BJ (cell line): ENCODE data around the gene MYH10. TPM values are rescaled to one million over a fixed set of nuclear protein-coding genes. Genes with fewer than 3 reads are reported as not detected.

Experiments
- CTCF ChIA-PET: fragments of 350-600 bp; formaldehyde crosslinking; extraction: SDS; loops from one replicate; lab custom pipeline; 2021; ENCODE audit warnings: antibody characterized with exemption, inconsistent platforms; lab: Yijun Ruan, JAX
- POLR2A ChIA-PET: fragments of 300-600 bp; sonication (Branson Sonifier 250); formaldehyde crosslinking; extraction: SDS; loops from one replicate; lab custom pipeline; 2021; ENCODE audit warnings: antibody characterized with exemption; lab: Charles Lee
- DNase-seq: peaks from one replicate; pipeline ENCODE4 v3.0.0-alpha.2; 2011; ENCODE audit warnings: low read depth
- H3K27me3 ChIP-seq: 2 replicates; pipeline ENCODE4 v1.6.0; 2011; ENCODE audit warnings: low read length; ENCODE audit not compliant: control insufficient read depth, insufficient read depth
- H3K36me3 ChIP-seq: 2 replicates; pipeline ENCODE4 v1.5.1; 2011; ENCODE audit warnings: low read length; ENCODE audit not compliant: control insufficient read depth, insufficient read depth
- H3K4me3 ChIP-seq: 2 replicates; pipeline ENCODE4 v1.5.1; 2011; ENCODE audit warnings: low read depth, mild to moderate bottlenecking, control low read depth, low read length
- polyA plus RNA-seq: library from polyadenylated mRNA; depleted of rRNA; stranded (reverse); fragments of >200 nt; gene quantifications from 2 replicates; pipeline ENCODE4 v1.2.3, GENCODE V29; 2011
- TF ChIP-seq, protein P1 (sequence below): IDR thresholded peaks from 2 replicates; pipeline ENCODE4 v1.5.1; 2011; ENCODE audit warnings: low read depth, mild to moderate bottlenecking, control low read depth, inconsistent platforms, low read length, moderate library complexity; ENCODE audit not compliant: insufficient read depth

The MYH10 gene
- polyA plus RNA-seq, 1 experiment, result 62.1 TPM

GRCh38 chr17:8462564-8462963 lies 168.0 kb downstream of the MYH10 start:
- DNase-seq, result no peak
- TF ChIP-seq, protein P1, sequence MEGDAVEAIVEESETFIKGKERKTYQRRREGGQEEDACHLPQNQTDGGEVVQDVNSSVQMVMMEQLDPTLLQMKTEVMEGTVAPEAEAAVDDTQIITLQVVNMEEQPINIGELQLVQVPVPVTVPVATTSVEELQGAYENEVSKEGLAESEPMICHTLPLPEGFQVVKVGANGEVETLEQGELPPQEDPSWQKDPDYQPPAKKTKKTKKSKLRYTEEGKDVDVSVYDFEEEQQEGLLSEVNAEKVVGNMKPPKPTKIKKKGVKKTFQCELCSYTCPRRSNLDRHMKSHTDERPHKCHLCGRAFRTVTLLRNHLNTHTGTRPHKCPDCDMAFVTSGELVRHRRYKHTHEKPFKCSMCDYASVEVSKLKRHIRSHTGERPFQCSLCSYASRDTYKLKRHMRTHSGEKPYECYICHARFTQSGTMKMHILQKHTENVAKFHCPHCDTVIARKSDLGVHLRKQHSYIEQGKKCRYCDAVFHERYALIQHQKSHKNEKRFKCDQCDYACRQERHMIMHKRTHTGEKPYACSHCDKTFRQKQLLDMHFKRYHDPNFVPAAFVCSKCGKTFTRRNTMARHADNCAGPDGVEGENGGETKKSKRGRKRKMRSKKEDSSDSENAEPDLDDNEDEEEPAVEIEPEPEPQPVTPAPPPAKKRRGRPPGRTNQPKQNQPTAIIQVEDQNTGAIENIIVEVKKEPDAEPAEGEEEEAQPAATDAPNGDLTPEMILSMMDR, result no peak
- ChIA-PET CTCF (no interaction called here), POLR2A (no interaction called here)
- Histone ChIP-seq H3K27me3 (no peaks in the 10 kb centered on the region), H3K36me3 (peaks cover 24% of the 10 kb centered on the region), H3K4me3 (no peak overlapping the region)

DNA sequence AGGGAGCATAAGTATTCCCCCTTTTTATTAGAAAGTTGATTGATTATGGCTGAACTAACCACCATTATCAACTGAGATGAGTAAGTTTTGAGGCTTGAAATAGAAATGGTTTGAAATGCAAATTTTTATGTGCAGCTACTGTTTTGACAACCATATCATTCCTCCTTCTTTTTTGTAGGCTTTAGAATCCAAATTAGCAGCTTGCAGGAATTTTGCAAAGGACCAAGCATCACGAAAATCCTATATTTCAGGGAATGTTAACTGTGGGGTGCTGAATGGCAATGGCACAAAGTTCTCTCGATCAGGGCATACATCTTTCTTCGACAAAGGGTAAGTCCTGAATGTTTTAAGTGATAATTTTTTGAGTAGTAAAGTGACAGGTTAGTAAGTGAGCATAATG lies 170.7 kb downstream of the MYH10 start:
- H3K36me3 ChIP-seq, result peaks cover 25% of the 10 kb centered on the region
- H3K4me3 ChIP-seq, result no peak overlapping the region
- no peaks in the 10 kb centered on the region for H3K27me3 ChIP-seq
- DNase-seq, result no peak
- TF ChIP-seq, protein P1, result no peak
- CTCF ChIA-PET, result no interaction called here
- POLR2A ChIA-PET, result no interaction called here

DNA sequence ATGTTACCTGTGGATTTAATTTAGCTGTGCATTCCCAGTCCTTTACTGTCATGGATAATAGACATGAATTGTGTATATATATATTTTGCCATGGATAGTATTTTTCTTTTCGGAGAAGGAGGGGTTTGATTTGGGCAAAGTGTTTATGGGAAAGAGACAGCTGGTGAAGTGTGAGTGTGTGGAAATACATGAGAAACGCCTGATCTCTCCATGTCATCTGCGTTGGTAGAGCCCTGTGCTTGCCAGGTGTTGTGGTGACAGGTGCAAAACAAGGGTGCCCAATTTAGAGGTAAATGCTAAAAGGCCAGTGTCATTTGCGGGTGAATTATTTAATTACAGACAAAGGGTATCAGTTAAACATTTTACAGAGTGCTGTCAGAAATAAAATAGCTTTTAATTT lies 171.4 kb downstream of the MYH10 start:
- POLR2A ChIA-PET, result no interaction called here
- DNase-seq, result no peak
- CTCF ChIA-PET, result no interaction called here
- H3K4me3 ChIP-seq, result no peak overlapping the region
- TF ChIP-seq, protein P1, result no peak
- H3K27me3 ChIP-seq, result no peaks in the 10 kb centered on the region
- peaks cover 23% of the 10 kb centered on the region for H3K36me3 ChIP-seq

GRCh38 chr17:8458128-8458527 lies 172.4 kb downstream of the MYH10 start:
- CTCF ChIA-PET, result interaction anchor here (0.8 to 0.9 kb wide), 2 partner anchors 20 to 21 kb away, joined by 3 to 4 read pairs; no protein-coding TSS in a partner anchor
- Histone ChIP-seq H3K27me3 (no peaks in the 10 kb centered on the region), H3K4me3 (no peak overlapping the region), H3K36me3 (peaks cover 23% of the 10 kb centered on the region)
- no peak for DNase-seq
- TF ChIP-seq, protein P1, result no peak
- POLR2A ChIA-PET, result no interaction called here

DNA sequence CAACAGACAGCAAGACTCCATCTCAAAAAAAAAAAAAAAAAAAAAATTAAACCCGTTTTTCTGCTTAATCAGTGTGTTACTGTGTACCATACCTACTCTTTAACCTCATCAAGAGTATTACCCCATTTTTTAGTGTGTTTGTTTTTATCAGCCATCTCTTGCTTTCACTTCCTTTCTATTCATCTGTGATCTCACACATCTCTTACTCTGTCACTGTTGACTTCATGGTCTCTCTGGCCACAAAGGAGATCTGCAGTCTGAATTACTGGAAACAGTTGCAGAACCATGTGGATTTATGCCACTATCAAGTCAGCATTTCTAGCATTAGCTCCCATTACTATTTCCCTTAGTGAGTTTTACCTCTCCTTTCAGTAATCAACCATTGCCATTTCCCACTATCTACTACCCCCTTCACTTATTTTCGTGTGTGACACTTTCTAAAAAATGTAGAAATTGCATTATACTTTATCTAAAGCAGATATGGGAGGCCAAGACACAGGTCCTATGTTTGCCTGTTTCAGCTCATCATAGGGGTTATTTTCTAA lies 174.8 kb downstream of the MYH10 start:
- ChIA-PET CTCF (no interaction called here), POLR2A (no interaction called here)
- no peak for DNase-seq
- Histone ChIP-seq H3K4me3 (no peak overlapping the region), H3K36me3 (peaks cover 16% of the 10 kb centered on the region), H3K27me3 (no peaks in the 10 kb centered on the region)
- TF ChIP-seq, protein P1, result no peak
